RWPE1 (cell line): ENCODE data around the gene SMIM11.

Experiments
- CTCF ChIA-PET: fragments of 350-600 bp; sonication (Branson Sonifier 250); formaldehyde crosslinking; extraction: SDS; loops from one replicate; lab custom pipeline; 2021; lab: Yijun Ruan, JAX
- POLR2A ChIA-PET: fragments of 400-600 bp; formaldehyde crosslinking; extraction: SDS; loops from one replicate; lab custom pipeline; 2020; ENCODE audit warnings: antibody characterized with exemption; ENCODE audit not compliant: low non-redundant PET; lab: Yijun Ruan, JAX
- DNase-seq: peaks from one replicate; pipeline ENCODE4 v3.0.0; 2012; ENCODE audit warnings: low spot score
- H3K27ac ChIP-seq: fragments of 450-650 bp; 2 replicates; pipeline ENCODE4 v1.5.1; 2017
- CTCF ChIP-seq: fragments of 450-650 bp; conservative IDR thresholded peaks from 2 replicates; pipeline ENCODE4 v1.5.1; 2017; ENCODE audit warnings: low read depth, mild to moderate bottlenecking

Gene SMIM11

GRCh38 chr21:34343838-34344381 is 31.4 kb upstream of the SMIM11 start:
- DNase-seq: no peak
- no peak overlapping the region for H3K27ac ChIP-seq
- POLR2A ChIA-PET: no interaction called here
- TF ChIP-seq CTCF: no peak
- CTCF ChIA-PET: interaction anchor here (0.6 kb wide), 1 partner anchor 135 kb away, joined by 3 read pairs; no protein-coding TSS in a partner anchor

- H3K27ac ChIP-seq: no peak overlapping the region
- no peak for DNase-seq
- ChIA-PET CTCF (no interaction called here), POLR2A (no interaction called here)
- TF ChIP-seq CTCF: no peak
Observed at GRCh38 chr21:34344584-34344983, 30.7 kb upstream of the SMIM11 start.

- no peak for TF ChIP-seq CTCF
- ChIA-PET CTCF (interaction anchor here (0.6 to 1.5 kb wide), 2 partner anchors 421 to 1633 kb away, joined by 5 to 10 read pairs; no protein-coding TSS in a partner anchor), POLR2A (no interaction called here)
- DNase-seq: no peak
- H3K27ac ChIP-seq: no peak overlapping the region
Observed at GRCh38 chr21:34345091-34345871, 30.0 kb upstream of the SMIM11 start.

- POLR2A ChIA-PET: no interaction called here
- no peak for TF ChIP-seq CTCF
- CTCF ChIA-PET: interaction anchor here (0.7 to 1.5 kb wide), 2 partner anchors 12 to 421 kb away, joined by 4 to 10 read pairs; no protein-coding TSS in a partner anchor
- DNase-seq: no peak
- H3K27ac ChIP-seq: no peak overlapping the region
Observed at GRCh38 chr21:34345892-34346291, 29.4 kb upstream of the SMIM11 start.

- no peak overlapping the region for H3K27ac ChIP-seq
- TF ChIP-seq CTCF: no peak
- CTCF ChIA-PET: interaction anchor here (0.6 to 2.5 kb wide), 8 partner anchors 40 to 1126 kb away, joined by 3 to 56 read pairs (median 4); partner anchors contain the start of gene ATP5PO
- no peak for DNase-seq
- POLR2A ChIA-PET: no interaction called here
Observed at GRCh38 chr21:34348890-34349519, 26.3 kb upstream of the SMIM11 start.

GRCh38 chr21:34351786-34352241 is 23.5 kb upstream of the SMIM11 start:
- TF ChIP-seq CTCF: peak; percentile 35
- DNase-seq: no peak
- ChIA-PET CTCF (interaction anchor here (3.4 kb wide), 1 partner anchor 428 kb away, joined by 22 read pairs; no protein-coding TSS in a partner anchor), POLR2A (no interaction called here)
- no peak overlapping the region for H3K27ac ChIP-seq
